GM23338 (cell line): ENCODE data around the gene MED13. TPM values are rescaled to one million over a fixed set of nuclear protein-coding genes. Genes with fewer than 3 reads are reported as not detected.

ENCODE experiments used
- ATAC-seq: fragments of 200-7000 bp; cut with Tn5 transposase; 3 replicates; pipeline ENCODE4 v1.9.1; 2020
- DNase-seq: peaks from one replicate; pipeline ENCODE4 v3.0.0-alpha.2; 2015; ENCODE audit warnings: low spot score
- H2AFZ ChIP-seq: fragments of 200-600 bp; sonication (generic); 2 replicates; pipeline ENCODE4 v1.8.0; 2016; ENCODE audit warnings: antibody characterized with exemption, mild to moderate bottlenecking, moderate library complexity
- H3F3A ChIP-seq: fragments of 200-600 bp; sonication (generic); replicated peaks from 2 replicates; pipeline ENCODE4 v1.8.0; 2017; ENCODE audit warnings: antibody characterized with exemption, mixed run types, low read depth
- H3K27ac ChIP-seq: fragments of 200-600 bp; sonication (generic); 2 replicates; pipeline ENCODE4 v1.6.1; 2016; ENCODE audit warnings: low read depth
- H3K27me3 ChIP-seq: fragments of 200-600 bp; sonication (generic); 2 replicates; pipeline ENCODE4 v1.8.0; 2016; ENCODE audit warnings: mild to moderate bottlenecking, mixed run types, moderate library complexity; ENCODE audit not compliant: insufficient read depth
- H3K36me3 ChIP-seq: fragments of 200-600 bp; sonication (generic); 2 replicates; pipeline ENCODE4 v1.8.0; 2016; ENCODE audit warnings: mild to moderate bottlenecking; ENCODE audit not compliant: insufficient read depth
- H3K4me1 ChIP-seq: fragments of 200-600 bp; sonication (generic); 2 replicates; pipeline ENCODE4 v1.8.0; 2016; ENCODE audit warnings: mild to moderate bottlenecking, moderate library complexity; ENCODE audit not compliant: insufficient read depth
- H3K4me2 ChIP-seq: fragments of 200-600 bp; sonication (generic); 2 replicates; pipeline ENCODE4 v1.7.1; 2017; ENCODE audit warnings: mixed run types
- H3K4me3 ChIP-seq: fragments of 200-600 bp; sonication (generic); 2 replicates; pipeline ENCODE4 v1.6.1; 2016; ENCODE audit warnings: mixed run types
- H3K79me2 ChIP-seq: fragments of 200-600 bp; sonication (generic); replicated peaks from 2 replicates; pipeline ENCODE4 v1.8.0; 2017; ENCODE audit warnings: mild to moderate bottlenecking; ENCODE audit not compliant: insufficient read depth
- H3K9me2 ChIP-seq: fragments of 200-600 bp; sonication (generic); 2 replicates; pipeline ENCODE4 v1.8.0; 2017; ENCODE audit not compliant: insufficient read depth
- H4K20me1 ChIP-seq: fragments of 200-600 bp; sonication (generic); replicated peaks from 2 replicates; pipeline ENCODE4 v1.8.0; 2017; ENCODE audit warnings: mild to moderate bottlenecking; ENCODE audit not compliant: insufficient read depth
- H3K27ac Mint-ChIP-seq: 2 replicates; pipeline ENCODE4 v1.8.0; 2020; ENCODE audit warnings: inconsistent platforms, mild to moderate bottlenecking, moderate library complexity, mixed read lengths
- H3K27me3 Mint-ChIP-seq: 3 replicates; pipeline ENCODE4 v1.8.0; 2022; ENCODE audit warnings: low read depth, mild to moderate bottlenecking, moderate library complexity, mixed read lengths, inconsistent platforms; ENCODE audit not compliant: insufficient read depth, poor library complexity
- H3K36me3 Mint-ChIP-seq: 3 replicates; pipeline ENCODE4 v1.8.0; 2021; ENCODE audit warnings: low read depth, mild to moderate bottlenecking, inconsistent platforms, moderate library complexity, mixed read lengths
- H3K4me1 Mint-ChIP-seq: 3 replicates; pipeline ENCODE4 v1.8.0; 2020; ENCODE audit warnings: mild to moderate bottlenecking, inconsistent platforms, mixed read lengths
- H3K4me3 Mint-ChIP-seq: 3 replicates; pipeline ENCODE4 v1.8.0; 2021; ENCODE audit warnings: moderate library complexity, mild to moderate bottlenecking, inconsistent platforms, mixed read lengths
- H3K9me3 Mint-ChIP-seq: 3 replicates; pipeline ENCODE4 v1.8.0; 2020; ENCODE audit warnings: moderate library complexity, mild to moderate bottlenecking, inconsistent platforms, mixed read lengths
- JUNB ChIP-seq: IDR thresholded peaks from one replicate; pipeline ENCODE4 v1.6.1; 2016; ENCODE audit warnings: antibody characterized with exemption; ENCODE audit not compliant: unreplicated experiment
- polyA plus RNA-seq: library from polyadenylated mRNA; unstranded; fragments of >200 nt; fragmentation: Nextera tagmentation; extraction: Ambion mirVana; gene quantifications from 2 replicates; pipeline ENCODE4 v1.2.1, GENCODE V29; 2016
- total RNA-seq: library from RNA; depleted of rRNA; stranded (reverse); fragments of >200 nt; shearing (Covaris generic); gene quantifications from 2 replicates; pipeline ENCODE4 v1.2.3, GENCODE V29; 2014
- TF ChIP-seq, protein P1 (sequence below): fragments of 250-450 bp; sonication (Bioruptor Pico); IDR thresholded peaks from 2 replicates; pipeline ENCODE4 v1.5.0; 2020; ENCODE audit warnings: mild to moderate bottlenecking, moderate library complexity

MED13 gene
- total and polyA plus RNA-seq, 2 experiments from 2014 or later: 13.0 to 45.8 TPM

DNA sequence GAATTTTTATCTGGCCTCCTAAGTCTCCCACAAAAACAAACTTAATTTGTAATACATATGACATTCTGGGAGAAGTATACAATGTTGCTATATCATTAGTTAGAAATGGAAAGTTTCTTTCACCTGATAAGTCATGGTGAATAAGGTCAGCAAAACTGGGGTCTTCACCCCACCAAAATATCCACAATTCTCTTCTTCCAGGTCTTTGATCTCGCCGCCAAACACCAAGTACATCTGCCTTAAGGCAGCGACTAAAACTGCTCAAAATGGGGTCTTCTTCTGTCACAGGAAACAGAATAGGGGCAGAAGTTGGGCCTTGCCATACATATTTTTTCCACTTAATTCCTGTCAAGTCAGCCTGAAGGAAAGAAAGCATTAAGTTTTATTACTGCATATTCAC, 2.1 kb downstream of the MED13 start (continued):
- TF ChIP-seq, protein P1, sequence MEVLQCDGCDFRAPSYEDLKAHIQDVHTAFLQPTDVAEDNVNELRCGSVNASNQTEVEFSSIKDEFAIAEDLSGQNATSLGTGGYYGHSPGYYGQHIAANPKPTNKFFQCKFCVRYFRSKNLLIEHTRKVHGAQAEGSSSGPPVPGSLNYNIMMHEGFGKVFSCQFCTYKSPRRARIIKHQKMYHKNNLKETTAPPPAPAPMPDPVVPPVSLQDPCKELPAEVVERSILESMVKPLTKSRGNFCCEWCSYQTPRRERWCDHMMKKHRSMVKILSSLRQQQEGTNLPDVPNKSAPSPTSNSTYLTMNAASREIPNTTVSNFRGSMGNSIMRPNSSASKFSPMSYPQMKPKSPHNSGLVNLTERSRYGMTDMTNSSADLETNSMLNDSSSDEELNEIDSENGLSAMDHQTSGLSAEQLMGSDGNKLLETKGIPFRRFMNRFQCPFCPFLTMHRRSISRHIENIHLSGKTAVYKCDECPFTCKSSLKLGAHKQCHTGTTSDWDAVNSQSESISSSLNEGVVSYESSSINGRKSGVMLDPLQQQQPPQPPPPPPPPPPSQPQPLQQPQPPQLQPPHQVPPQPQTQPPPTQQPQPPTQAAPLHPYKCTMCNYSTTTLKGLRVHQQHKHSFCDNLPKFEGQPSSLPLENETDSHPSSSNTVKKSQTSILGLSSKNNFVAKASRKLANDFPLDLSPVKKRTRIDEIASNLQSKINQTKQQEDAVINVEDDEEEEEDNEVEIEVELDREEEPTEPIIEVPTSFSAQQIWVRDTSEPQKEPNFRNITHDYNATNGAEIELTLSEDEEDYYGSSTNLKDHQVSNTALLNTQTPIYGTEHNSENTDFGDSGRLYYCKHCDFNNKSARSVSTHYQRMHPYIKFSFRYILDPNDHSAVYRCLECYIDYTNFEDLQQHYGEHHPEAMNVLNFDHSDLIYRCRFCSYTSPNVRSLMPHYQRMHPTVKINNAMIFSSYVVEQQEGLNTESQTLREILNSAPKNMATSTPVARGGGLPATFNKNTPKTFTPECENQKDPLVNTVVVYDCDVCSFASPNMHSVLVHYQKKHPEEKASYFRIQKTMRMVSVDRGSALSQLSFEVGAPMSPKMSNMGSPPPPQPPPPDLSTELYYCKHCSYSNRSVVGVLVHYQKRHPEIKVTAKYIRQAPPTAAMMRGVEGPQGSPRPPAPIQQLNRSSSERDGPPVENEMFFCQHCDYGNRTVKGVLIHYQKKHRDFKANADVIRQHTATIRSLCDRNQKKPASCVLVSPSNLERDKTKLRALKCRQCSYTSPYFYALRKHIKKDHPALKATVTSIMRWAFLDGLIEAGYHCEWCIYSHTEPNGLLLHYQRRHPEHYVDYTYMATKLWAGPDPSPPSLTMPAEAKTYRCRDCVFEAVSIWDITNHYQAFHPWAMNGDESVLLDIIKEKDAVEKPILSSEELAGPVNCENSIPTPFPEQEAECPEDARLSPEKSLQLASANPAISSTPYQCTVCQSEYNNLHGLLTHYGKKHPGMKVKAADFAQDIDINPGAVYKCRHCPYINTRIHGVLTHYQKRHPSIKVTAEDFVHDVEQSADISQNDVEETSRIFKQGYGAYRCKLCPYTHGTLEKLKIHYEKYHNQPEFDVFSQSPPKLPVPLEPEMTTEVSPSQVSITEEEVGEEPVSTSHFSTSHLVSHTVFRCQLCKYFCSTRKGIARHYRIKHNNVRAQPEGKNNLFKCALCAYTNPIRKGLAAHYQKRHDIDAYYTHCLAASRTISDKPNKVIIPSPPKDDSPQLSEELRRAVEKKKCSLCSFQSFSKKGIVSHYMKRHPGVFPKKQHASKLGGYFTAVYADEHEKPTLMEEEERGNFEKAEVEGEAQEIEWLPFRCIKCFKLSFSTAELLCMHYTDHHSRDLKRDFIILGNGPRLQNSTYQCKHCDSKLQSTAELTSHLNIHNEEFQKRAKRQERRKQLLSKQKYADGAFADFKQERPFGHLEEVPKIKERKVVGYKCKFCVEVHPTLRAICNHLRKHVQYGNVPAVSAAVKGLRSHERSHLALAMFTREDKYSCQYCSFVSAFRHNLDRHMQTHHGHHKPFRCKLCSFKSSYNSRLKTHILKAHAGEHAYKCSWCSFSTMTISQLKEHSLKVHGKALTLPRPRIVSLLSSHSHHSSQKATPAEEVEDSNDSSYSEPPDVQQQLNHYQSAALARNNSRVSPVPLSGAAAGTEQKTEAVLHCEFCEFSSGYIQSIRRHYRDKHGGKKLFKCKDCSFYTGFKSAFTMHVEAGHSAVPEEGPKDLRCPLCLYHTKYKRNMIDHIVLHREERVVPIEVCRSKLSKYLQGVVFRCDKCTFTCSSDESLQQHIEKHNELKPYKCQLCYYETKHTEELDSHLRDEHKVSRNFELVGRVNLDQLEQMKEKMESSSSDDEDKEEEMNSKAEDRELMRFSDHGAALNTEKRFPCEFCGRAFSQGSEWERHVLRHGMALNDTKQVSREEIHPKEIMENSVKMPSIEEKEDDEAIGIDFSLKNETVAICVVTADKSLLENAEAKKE (CRISPR knock-in tag): no peak

DNA sequence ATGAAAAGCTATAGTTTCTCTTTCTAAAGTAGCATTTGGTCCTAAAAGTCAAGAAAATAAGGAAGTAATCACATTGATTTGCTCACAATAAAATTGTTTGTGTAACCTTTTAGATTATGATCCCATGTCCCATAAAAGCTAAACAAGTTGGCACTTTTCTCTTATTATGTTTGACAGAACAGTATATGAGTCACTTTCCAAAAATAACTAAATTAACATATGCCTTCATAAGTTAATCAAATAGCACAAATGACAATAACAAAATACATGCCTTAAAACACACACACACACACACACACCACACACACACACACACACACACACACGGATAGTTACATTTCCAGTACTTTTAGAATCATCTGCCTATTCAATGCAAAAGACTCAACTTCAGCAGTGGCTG, 2.8 kb downstream of the MED13 start:
- ATAC-seq: no peak
- no peak overlapping the region for H3K27ac ChIP-seq
- H3K4me2 ChIP-seq: peak overlapping the region; percentile 99; the same call in 1 of the 2 replicates
- H3K27me3 ChIP-seq: no peaks in the 10 kb centered on the region
- no peak for DNase-seq
- H3K4me3 ChIP-seq: no peak overlapping the region
- TF ChIP-seq, protein P1 (CRISPR knock-in tag): no peak
- no peak for TF ChIP-seq JUNB
- H2AFZ ChIP-seq: no peak overlapping the region
- H3K36me3 ChIP-seq: peaks cover 13% of the 10 kb centered on the region; the same call in 1 of the 2 replicates
- H3K4me1 ChIP-seq: peaks cover 26% of the 10 kb centered on the region
- H3K4me3 Mint-ChIP-seq: peak overlapping the region; percentile 96
- no peaks in the 10 kb centered on the region for H3K9me3 Mint-ChIP-seq
- H3K36me3 Mint-ChIP-seq: peaks cover 33% of the 10 kb centered on the region
- H3K27ac Mint-ChIP-seq: peak overlapping the region; percentile 41; the same call in 1 of the 2 replicates
- H4K20me1 ChIP-seq: peaks cover 30% of the 10 kb centered on the region
- H3K4me1 Mint-ChIP-seq: peaks cover 39% of the 10 kb centered on the region
- H3K27me3 Mint-ChIP-seq: peaks cover 2% of the 10 kb centered on the region
- no peaks in the 10 kb centered on the region for H3K9me2 ChIP-seq
- H3F3A ChIP-seq: no peaks in the 10 kb centered on the region
- peaks cover 77% of the 10 kb centered on the region for H3K79me2 ChIP-seq
